NCI-H1436 (cell line): ENCODE data around the gene OPHN1.
"Not testable (repeated sequence)": the region's sequence is repeated elsewhere in the genome, so short reads cannot be mapped to it uniquely, and the experiment has no call there.

Experiments
- DNase-seq: peaks from one replicate; lab custom pipeline; 2025; lab: John Stamatoyannopoulos, UW

OPHN1 gene

GRCh38 chrX:68358679-68359078 is 74.6 kb downstream of the OPHN1 start:
- DNase-seq = no peak

GRCh38 chrX:68355629-68355920 is 77.7 kb downstream of the OPHN1 start:
- DNase-seq = no peak

GRCh38 chrX:68354879-68355628 is 78.2 kb downstream of the OPHN1 start:
- DNase-seq = no peak

GRCh38 chrX:68345025-68345424 is 88.3 kb downstream of the OPHN1 start:
- DNase-seq = no peak

GRCh38 chrX:68343551-68343950 is 89.7 kb downstream of the OPHN1 start:
- DNase-seq = no peak

- no peak for DNase-seq
Observed at GRCh38 chrX:68332201-68332731, 101.0 kb downstream of the OPHN1 start.

GRCh38 chrX:68326841-68327240 is 106.5 kb downstream of the OPHN1 start:
- not testable (repeated sequence) for DNase-seq

GRCh38 chrX:68307769-68308168 is 125.5 kb downstream of the OPHN1 start:
- no peak for DNase-seq

- no peak for DNase-seq
Observed at GRCh38 chrX:68304602-68305001, 128.7 kb downstream of the OPHN1 start.

- DNase-seq = no peak
Observed at GRCh38 chrX:68299898-68300297, 133.4 kb downstream of the OPHN1 start.

- no peak for DNase-seq
Observed at GRCh38 chrX:68292471-68292870, 140.8 kb downstream of the OPHN1 start.

GRCh38 chrX:68288127-68288526 is 145.2 kb downstream of the OPHN1 start:
- no peak for DNase-seq

- no peak for DNase-seq
Observed at GRCh38 chrX:68287419-68287818, 145.9 kb downstream of the OPHN1 start.

- DNase-seq = no peak
Observed at GRCh38 chrX:68286980-68287379, 146.3 kb downstream of the OPHN1 start.

- no peak for DNase-seq
Observed at GRCh38 chrX:68286076-68286475, 147.2 kb downstream of the OPHN1 start.

GRCh38 chrX:68284281-68284904 is 148.9 kb downstream of the OPHN1 start:
- DNase-seq = no peak

GRCh38 chrX:68273887-68274286 is 159.4 kb downstream of the OPHN1 start:
- no peak for DNase-seq

- DNase-seq = not testable (repeated sequence)
Observed at GRCh38 chrX:68264793-68265192, 168.5 kb downstream of the OPHN1 start.

GRCh38 chrX:68261060-68261672 is 172.1 kb downstream of the OPHN1 start:
- DNase-seq = no peak

GRCh38 chrX:68256990-68257389 is 176.3 kb downstream of the OPHN1 start:
- DNase-seq = no peak

- DNase-seq = no peak
Observed at GRCh38 chrX:68254738-68255645, 178.3 kb downstream of the OPHN1 start.

GRCh38 chrX:68252664-68253063 is 180.6 kb downstream of the OPHN1 start:
- DNase-seq = no peak
